Measurements from ENCODE around the gene KIF12. TPM values are rescaled to one million over a fixed set of nuclear protein-coding genes. Genes with fewer than 3 reads are reported as not detected.

The KIF12 gene
- total and polyA plus RNA-seq, 2 donors (not counting 1 experiment from before 2014, with no cell fraction given) = not detected

- TF ChIP-seq CTCF (IDR thresholded peaks at IDR 0.05) (no peak), EZH2 (IDR thresholded peaks at IDR 0.05; ENCODE audit: borderline replicate concordance, insufficient read depth, low read depth, low read length, poor library complexity, severe bottlenecking) (no peak)
- WGBS (ENCODE audit: insufficient coverage) = 85% methylated on average over 8 of the region's 9 CpGs
- intact Hi-C loops (cut with micrococcal nuclease) = no loop called here
- Histone ChIP-seq H3K27ac (ENCODE audit: low read length in 2 of 2) (no peak overlapping the region), H3K79me2 (ENCODE audit: control insufficient read depth, insufficient read depth, low read length) (no peaks in the 10 kb centered on the region), H3K9ac (ENCODE audit: low read length) (no peak overlapping the region), H4K20me1 (ENCODE audit: control insufficient read depth, insufficient read depth, low read length, poor library complexity, severe bottlenecking) (no peaks in the 10 kb centered on the region), H3K4me1 (ENCODE audit: control insufficient read depth in 2 of 2, insufficient read depth in 2 of 2, low read length in 2 of 2) (no peaks in the 10 kb centered on the region), H3K4me3 (ENCODE audit: control extremely low read depth in 1 of 5, extremely low read depth in 1 of 5, insufficient read depth in 1 of 5, low read depth in 2 of 5, low read length in 4 of 5) (no peak overlapping the region), H3K27me3 (replicated peaks in 1 of 4; ENCODE audit: control extremely low read depth in 1 of 4, control insufficient read depth in 3 of 4, insufficient read depth in 4 of 4, low read length in 3 of 4) (peaks cover 0 to 3% (median 0%) of the 10 kb centered on the region in 4 experiments), H2AFZ (ENCODE audit: insufficient read depth, low read depth, low read length, poor library complexity, severe bottlenecking) (no peak overlapping the region), H3K9me3 (ENCODE audit: control extremely low read depth in 1 of 3, control insufficient read depth in 2 of 3, insufficient read depth in 1 of 3, low read length in 2 of 3) (peaks cover 0 to 10% (median 0%) of the 10 kb centered on the region in 3 donors), H3K36me3 (replicated peaks in 1 of 2; ENCODE audit: control extremely low read depth in 1 of 2, control insufficient read depth in 1 of 2, extremely low read depth in 1 of 2, insufficient read depth in 2 of 2, low read length in 1 of 2) (no peaks in the 10 kb centered on the region), H3K4me2 (replicated peaks; ENCODE audit: low read depth, low read length, poor library complexity, severe bottlenecking) (no peak overlapping the region)
- H3K4me1 Mint-ChIP-seq = no peaks in the 10 kb centered on the region
- H3K27ac Mint-ChIP-seq = no peak overlapping the region
- no peak for DNase-seq
- POLR2A ChIA-PET = no interaction called here
- H3K4me3 Mint-ChIP-seq = no peak overlapping the region
- CTCF ChIA-PET = no interaction called here
- peaks cover under 1% of the 10 kb centered on the region for H3K9me3 Mint-ChIP-seq (ENCODE audit: insufficient read depth)
- peaks cover 25% of the 10 kb centered on the region for H3K27me3 Mint-ChIP-seq
- no peak for ATAC-seq (ENCODE audit: low read depth)
Observed at GRCh38 chr9:114122136-114123027, 23.3 kb upstream of the KIF12 start.
